NK-92 (cell line): ENCODE results near the gene PSMA7.

Source experiments
- DNase-seq: peaks from one replicate; lab custom pipeline; 2025; ENCODE audit not compliant: unreplicated experiment; lab: John Stamatoyannopoulos, UW

The PSMA7 gene

GRCh38 chr20:62096421-62097380 is 46.5 kb downstream of the PSMA7 start:
- DNase-seq, result no peak

GRCh38 chr20:62089393-62089792 is 53.8 kb downstream of the PSMA7 start:
- DNase-seq, result no peak

GRCh38 chr20:62088258-62089127 is 54.7 kb downstream of the PSMA7 start:
- no peak for DNase-seq

GRCh38 chr20:62087632-62088031 is 55.6 kb downstream of the PSMA7 start:
- no peak for DNase-seq

- DNase-seq, result no peak
These were observed 56.0 kb downstream of the PSMA7 start for GRCh38 chr20:62087227-62087626.
